HG03159 (cell line): Measurements from ENCODE around the gene SAMM50.

Source experiments
- ATAC-seq: cut with Tn5 transposase; IDR thresholded peaks from one replicate; pipeline ENCODE4 v1.9.1; 2021; ENCODE audit warnings: mild to moderate bottlenecking, moderate library complexity; ENCODE audit not compliant: unreplicated experiment

The SAMM50 gene

DNA sequence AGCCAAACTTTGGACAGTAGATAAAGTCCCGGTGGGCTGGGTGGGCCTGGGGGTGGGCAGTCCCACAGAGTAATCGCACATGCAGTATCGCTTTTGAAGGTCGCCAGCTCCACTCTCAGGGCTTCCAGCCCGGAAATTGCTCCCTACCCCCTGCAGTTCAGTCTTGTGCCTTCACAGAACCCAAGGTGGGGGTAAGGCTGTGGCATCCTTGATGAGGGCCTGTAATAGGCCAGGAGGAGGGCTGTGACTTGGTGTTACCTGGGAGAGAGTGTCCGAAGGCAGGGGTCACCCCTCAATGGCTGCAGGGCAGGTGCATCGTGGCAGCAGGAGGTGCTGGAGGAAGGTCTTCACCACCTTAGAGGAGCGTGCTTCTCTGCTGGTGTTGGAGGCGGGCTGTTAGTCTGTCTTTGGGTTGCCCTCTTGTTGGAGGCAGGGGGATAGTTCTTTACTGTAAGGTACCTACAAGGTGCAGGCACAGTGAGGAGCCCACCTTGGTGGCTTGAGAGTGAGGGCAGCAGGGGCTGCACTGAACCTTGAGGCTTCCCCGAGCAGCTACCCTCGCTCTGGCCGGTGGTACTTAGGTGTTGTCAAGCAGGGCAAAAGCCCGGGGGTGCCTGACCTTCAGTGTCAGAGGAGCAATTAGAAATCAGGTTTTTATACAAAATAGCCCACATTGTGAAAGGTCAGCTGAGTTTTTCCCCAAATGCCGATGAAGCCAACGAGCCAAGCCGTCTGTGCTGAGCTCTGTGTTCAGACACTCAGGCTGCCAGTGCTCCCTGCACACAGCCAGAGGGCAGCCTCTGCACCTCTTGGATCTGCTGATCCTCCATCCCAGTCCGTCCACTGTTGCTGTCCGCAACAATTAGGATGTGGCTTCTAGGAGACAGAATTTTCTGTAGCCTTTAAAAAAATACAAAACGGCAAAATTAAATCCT lies 21.9 kb downstream of the SAMM50 start:
- ATAC-seq = no peak

DNA sequence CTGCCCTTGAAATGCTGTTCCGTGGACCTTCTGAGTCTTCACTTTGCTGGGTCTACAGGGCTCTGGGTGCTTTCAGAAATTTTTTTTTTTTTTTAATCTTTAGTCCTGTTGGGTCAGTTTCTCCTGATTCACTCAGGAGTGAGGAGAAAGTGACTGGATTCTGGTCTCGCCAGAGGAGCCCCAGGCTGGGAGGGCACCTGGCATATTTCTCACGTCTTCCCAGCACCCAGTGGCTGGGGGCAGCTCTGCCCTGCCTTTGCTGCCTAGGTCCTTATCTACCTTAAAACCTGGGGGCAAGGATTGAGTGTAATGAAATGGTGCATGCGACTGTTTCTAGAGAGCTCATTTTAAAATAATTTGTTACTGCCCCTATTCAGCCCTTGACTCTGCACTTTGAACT lies 23.3 kb downstream of the SAMM50 start:
- ATAC-seq = no peak

GRCh38 chr22:43980579-43980978 lies 25.3 kb downstream of the SAMM50 start:
- no peak for ATAC-seq

GRCh38 chr22:43980996-43981395 lies 25.8 kb downstream of the SAMM50 start:
- no peak for ATAC-seq

GRCh38 chr22:43983808-43984207 lies 28.6 kb downstream of the SAMM50 start:
- no peak for ATAC-seq

DNA sequence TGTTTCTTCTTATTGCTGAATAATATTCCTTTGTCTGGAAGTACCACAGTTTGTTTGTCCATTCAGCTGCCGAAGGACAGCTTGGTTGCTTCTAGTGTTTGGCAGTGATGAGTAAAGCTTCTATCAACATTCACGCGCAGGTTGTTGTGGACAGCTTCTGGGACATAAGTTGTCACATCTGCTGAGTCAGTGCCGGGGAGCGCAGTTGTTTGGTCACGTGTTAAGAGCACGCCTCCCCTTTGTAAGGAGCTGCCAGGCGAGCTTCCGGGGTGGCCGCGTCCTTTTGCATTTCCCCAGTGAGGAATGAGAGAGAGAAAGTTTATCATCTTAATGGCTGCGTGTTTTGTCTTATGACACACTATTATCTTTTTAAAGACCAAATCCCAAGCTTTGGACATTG lies 30.3 kb downstream of the SAMM50 start:
- no peak for ATAC-seq

GRCh38 chr22:43988116-43988820 lies 33.0 kb downstream of the SAMM50 start:
- no peak for ATAC-seq

DNA sequence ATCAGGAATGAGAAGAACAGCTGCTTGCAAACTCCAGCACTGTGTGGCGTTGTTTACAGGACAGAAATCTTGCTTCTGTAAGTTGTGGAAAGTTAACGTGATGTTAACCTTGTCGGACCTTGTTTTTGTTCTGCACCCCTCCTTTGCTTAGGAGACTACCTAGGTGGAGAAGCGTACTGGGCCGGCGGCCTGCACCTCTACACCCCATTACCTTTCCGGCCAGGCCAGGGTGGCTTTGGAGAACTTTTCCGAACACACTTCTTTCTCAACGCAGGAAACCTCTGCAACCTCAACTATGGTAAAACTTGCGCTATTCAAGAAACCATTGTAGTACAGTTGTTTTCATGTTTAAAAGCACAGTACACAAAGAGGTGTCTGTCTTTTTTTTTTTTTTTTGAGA lies 33.7 kb downstream of the SAMM50 start:
- no peak for ATAC-seq

DNA sequence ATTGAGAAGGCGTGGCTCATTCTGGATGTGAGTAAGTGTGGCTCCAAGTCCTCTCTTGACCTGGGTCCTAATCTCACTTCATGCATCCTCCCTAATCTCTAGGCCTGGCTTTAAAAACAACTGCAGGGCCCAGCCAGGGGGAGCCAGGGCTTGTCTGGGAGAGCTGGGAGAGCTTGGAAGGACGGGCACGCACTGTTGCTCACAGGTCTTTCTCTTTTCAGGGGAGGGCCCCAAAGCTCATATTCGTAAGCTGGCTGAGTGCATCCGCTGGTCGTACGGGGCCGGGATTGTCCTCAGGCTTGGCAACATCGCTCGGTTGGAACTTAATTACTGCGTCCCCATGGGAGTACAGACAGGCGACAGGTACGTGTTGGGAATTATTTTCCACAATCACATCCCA lies 34.8 kb downstream of the SAMM50 start:
- no peak for ATAC-seq

DNA sequence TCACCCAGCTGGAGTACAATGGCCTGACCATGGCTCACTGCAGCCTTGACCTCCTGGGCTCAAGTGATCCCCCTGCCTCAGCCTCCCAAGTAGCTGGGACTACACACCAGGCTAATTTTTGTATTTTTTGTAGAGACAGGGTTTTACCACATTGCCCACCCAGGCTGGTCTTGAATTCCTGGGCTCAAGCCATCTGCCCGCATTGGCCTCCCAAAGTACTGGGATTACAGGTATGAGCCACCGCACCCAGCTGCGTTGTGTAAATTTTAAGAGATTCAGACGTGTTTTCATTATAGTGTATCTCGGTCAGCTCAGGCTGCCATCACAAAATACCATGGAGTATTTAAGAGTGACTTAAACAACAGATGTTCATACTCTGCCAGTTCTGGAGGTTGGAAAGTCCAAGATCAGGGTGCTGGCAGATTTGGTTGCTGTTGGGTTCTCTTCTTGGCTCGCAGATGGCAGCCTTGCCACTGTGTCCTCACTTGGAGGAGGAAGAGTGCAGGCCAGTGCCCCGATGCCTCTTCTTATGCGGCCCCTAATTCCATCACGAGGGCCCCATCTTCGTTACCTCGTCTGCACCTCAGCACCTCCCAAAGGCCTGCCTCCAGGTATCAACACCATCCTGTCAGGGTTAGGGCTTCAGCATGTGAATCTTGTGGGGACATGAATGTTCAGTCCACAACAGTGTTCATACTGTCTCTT lies 36.2 kb downstream of the SAMM50 start:
- ATAC-seq = no peak

DNA sequence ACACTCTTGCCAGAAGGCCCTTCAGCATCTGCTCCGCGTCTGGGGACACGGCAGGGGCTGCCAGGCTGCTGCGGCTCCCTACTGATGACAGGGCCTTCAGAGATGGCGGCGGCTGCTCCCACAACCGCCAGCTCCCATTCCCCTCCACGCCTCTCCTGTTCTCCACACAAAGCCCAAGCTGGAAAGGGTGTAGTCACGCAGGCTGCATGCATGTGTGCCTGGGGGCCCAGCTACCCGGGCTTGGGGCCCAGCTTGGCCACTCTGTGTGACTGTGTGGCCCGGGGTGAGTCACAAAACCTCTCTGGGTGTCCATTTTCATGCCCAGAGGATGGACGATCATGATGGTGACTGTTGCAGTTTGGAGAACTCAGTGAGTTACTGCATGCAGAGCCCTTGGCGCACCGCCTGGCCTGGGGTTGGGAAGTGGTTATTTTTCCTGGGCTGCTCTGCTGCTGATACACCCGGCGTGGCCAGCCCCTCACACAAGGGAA lies 37.1 kb downstream of the SAMM50 start:
- no peak for ATAC-seq

DNA sequence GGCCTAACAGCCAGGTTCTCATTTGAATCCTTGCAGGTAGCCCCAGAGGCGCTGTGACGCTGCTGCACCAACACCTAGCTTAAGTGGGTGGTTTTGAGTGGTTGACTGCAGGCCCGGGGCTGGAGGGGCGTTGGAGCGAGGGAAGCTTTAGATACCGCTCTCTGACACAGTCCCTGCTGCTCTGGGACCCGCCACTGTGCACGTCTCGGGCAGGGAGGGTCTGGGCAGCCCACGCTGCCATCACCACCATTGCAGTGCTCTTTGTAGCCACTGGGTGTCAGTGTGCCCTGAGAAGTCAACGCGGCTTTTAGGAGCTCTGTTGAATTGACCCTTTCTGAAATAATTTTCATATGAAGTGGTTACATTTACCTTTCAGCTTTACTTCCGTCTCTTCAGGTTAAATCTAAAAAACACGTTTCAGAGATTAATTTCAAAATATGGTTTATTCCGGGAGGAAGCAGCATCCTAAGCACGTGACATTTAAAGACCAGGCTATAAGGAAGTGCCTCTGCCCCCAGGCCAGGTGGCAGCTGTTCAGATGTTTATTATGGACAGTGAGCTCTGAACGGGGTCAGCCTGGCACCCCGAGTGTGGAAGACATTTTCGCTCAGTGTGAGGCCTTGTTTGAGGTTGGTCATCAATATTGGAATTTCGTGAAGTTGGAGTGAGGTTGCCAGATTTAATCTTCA lies 38.0 kb downstream of the SAMM50 start:
- no peak for ATAC-seq

- ATAC-seq = no peak
Measured at GRCh38 chr22:43994006-43994405, 38.8 kb downstream of the SAMM50 start.

- no peak for ATAC-seq
Measured at GRCh38 chr22:43994416-43994815, 39.2 kb downstream of the SAMM50 start.

GRCh38 chr22:43995057-43995685 lies 39.9 kb downstream of the SAMM50 start:
- ATAC-seq = no peak

DNA sequence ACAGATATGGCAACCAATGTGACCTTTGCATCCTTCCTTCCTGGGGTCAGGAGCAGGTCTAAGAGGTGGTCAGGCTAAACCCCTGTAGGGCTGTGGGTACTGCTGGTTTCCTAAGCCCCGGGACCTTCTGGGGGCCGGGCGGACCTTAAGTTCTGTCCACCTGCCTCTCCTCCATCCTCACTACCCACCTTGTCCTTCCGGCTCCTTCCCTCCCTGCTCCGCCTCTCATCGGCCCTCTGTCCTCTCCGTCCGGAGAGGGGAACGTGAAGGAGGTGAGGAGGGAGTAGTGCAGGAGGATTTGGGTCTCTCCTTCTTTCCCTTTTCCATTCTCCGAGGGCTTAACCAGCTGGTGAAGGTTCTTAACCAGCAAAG lies 40.5 kb downstream of the SAMM50 start:
- no peak for ATAC-seq

DNA sequence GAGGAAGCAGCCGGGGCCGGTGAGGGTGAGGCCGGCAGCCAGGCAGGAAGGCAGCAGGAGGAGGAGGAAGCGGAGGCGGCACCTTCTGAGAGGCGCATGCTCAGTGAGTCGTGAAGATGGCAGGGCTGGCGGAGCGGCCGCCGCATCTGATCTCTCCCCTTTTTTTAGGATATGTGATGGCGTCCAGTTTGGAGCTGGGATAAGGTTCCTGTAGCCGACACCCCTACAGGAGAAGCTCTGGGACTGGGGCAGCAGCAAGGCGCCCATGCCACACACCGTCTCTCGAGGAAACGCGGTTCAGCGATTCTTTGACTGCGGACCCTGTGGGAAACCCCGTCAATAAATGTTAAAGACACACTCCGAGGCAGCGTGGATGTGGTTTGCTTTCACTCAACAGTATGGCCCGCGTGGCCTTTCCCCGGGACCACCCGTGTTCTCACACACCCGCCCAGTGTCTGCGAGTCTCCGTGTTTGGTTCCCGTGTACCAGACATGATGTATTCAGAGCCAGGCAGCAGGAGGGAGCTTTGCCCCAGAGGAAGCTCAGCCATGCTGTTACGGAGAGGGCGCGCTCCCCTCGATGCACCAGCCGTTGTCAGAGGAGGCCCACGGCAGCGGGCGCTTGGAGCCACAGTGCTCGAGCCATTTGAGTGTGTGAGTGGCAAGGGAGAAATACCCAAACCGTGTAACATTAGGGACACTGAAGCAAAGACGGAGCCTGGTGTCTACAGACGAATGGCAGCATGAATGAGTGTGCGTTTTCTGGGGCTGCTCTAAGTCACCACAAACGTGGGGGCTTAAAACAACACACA lies 41.1 kb downstream of the SAMM50 start:
- peak; percentile 50 for ATAC-seq

DNA sequence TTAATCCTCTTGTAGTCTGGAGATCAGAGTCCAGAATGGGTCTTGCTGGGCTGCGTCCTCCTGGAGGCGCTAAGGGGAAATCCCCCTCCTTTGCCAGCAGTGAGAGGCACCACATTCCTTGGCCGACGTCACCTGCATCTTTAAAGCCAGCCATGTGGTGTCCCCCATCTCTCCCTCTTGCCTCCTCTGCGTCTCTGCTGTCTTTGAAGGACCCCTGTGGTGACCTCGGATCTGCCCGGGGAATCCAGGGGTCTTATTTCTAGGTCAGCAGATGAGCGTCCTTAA lies 41.7 kb downstream of the SAMM50 start:
- ATAC-seq = no peak

DNA sequence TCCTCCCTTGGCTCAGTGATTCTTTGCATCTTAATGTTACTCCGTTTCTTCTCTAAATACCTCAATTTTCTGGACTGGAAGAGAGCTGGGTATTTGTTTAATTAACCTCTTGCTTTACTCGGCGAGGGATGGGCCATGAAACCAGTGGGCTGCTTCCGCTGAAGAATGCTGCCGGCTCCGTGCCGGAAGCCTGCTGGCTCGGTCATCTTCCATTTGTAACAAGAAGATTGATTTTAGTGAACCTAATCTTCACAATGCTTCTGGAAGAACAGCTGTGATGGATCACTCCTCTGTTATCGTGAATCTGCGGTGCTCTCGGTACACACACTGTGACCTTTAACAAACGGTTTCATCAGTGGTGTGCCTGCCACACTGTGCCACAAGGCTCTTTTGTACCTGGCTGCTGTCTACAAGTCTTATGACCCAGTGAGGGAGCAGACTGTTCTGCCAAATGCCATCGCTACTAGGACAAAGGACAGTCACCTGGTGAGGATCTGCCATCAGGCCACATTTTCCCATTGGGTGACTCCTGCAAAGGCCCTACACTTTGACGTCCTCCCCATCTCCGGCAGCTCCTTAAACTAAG lies 43.5 kb downstream of the SAMM50 start:
- no peak for ATAC-seq
